GM13977 (cell line): ENCODE measurements around the gene CDK17.

ENCODE experiments used
- DNase-seq: peaks from one replicate; pipeline ENCODE4 v3.0.0; 2012; ENCODE audit warnings: low spot score
- CTCF ChIP-seq: IDR thresholded peaks from 2 replicates; pipeline ENCODE4 v1.5.1; 2012; ENCODE audit warnings: mild to moderate bottlenecking, control low read depth; ENCODE audit not compliant: insufficient read depth; ENCODE audit errors: extremely low read depth, missing control alignments
- in situ Hi-C: fragments of 300-500 bp; cut with MboI; formaldehyde crosslinking; loops from one replicate; pipeline ENCODE4 v1.12.0; 2022; ENCODE audit warnings: low sequenced_read_pairs, low pct_unique_long_range_greater_than_20kb, mixed read lengths, inconsistent platforms; ENCODE audit not compliant: unreplicated experiment

The CDK17 gene

GRCh38 chr12:96236221-96236822 is 163.9 kb downstream of the CDK17 start:
- in situ Hi-C loops, result no loop called here
- DNase-seq, result no peak
- no peak for TF ChIP-seq CTCF

GRCh38 chr12:96235484-96235826 is 164.8 kb downstream of the CDK17 start:
- in situ Hi-C loops, result no loop called here
- no peak for TF ChIP-seq CTCF
- no peak for DNase-seq

- no peak for DNase-seq
- in situ Hi-C loops, result no loop called here
- no peak for TF ChIP-seq CTCF
Observed at GRCh38 chr12:96234591-96235483, 165.4 kb downstream of the CDK17 start.

GRCh38 chr12:96233939-96234461 is 166.2 kb downstream of the CDK17 start:
- no peak for TF ChIP-seq CTCF
- in situ Hi-C loops, result no loop called here
- no peak for DNase-seq

- no peak for TF ChIP-seq CTCF
- DNase-seq, result no peak
- in situ Hi-C loops, result no loop called here
Observed at GRCh38 chr12:96233168-96233567, 167.1 kb downstream of the CDK17 start.

- in situ Hi-C loops, result no loop called here
- no peak for DNase-seq
- TF ChIP-seq CTCF, result no peak
Observed at GRCh38 chr12:96230646-96231045, 169.6 kb downstream of the CDK17 start.
